ENCODE measurements around the gene ADORA1. TPM values are rescaled to one million over a fixed set of nuclear protein-coding genes. Genes with fewer than 3 reads are reported as not detected.

The ADORA1 gene
- total RNA-seq, 1 donor from 2014 or later = 7.0 TPM

- Histone ChIP-seq H3K36me3 (ENCODE audit: control insufficient read depth, insufficient read depth, low read length) (no peaks in the 10 kb centered on the region), H3K4me3 (ENCODE audit: low read depth, low read length) (no peak overlapping the region), H3K27me3 (ENCODE audit: control insufficient read depth, insufficient read depth, low read length) (no peaks in the 10 kb centered on the region)
- TF ChIP-seq CTCF (IDR thresholded peaks at IDR 0.05; ENCODE audit: insufficient read depth, low read length, poor library complexity, severe bottlenecking) = no peak
- DNase-seq (ENCODE audit: low read depth) = no peak
Observed at GRCh38 chr1:203097001-203097400, 30.5 kb upstream of the ADORA1 start.

GRCh38 chr1:203098445-203098844 lies 29.1 kb upstream of the ADORA1 start:
- no peak for DNase-seq (ENCODE audit: low read depth)
- H3K27me3 ChIP-seq (ENCODE audit: control insufficient read depth, insufficient read depth, low read length) = no peaks in the 10 kb centered on the region
- no peaks in the 10 kb centered on the region for H3K36me3 ChIP-seq (ENCODE audit: control insufficient read depth, insufficient read depth, low read length)
- no peak for TF ChIP-seq CTCF (IDR thresholded peaks at IDR 0.05; ENCODE audit: insufficient read depth, low read length, poor library complexity, severe bottlenecking)
- H3K4me3 ChIP-seq (ENCODE audit: low read depth, low read length) = no peak overlapping the region

GRCh38 chr1:203098914-203099520 lies 28.5 kb upstream of the ADORA1 start:
- Histone ChIP-seq H3K4me3 (ENCODE audit: low read depth, low read length) (no peak overlapping the region), H3K27me3 (ENCODE audit: control insufficient read depth, insufficient read depth, low read length) (no peaks in the 10 kb centered on the region), H3K36me3 (ENCODE audit: control insufficient read depth, insufficient read depth, low read length) (no peaks in the 10 kb centered on the region)
- no peak for TF ChIP-seq CTCF (IDR thresholded peaks at IDR 0.05; ENCODE audit: insufficient read depth, low read length, poor library complexity, severe bottlenecking)
- no peak for DNase-seq (ENCODE audit: low read depth)

GRCh38 chr1:203099805-203100515 lies 27.6 kb upstream of the ADORA1 start:
- H3K4me3 ChIP-seq (ENCODE audit: low read depth, low read length) = no peak overlapping the region
- no peaks in the 10 kb centered on the region for H3K36me3 ChIP-seq (ENCODE audit: control insufficient read depth, insufficient read depth, low read length)
- TF ChIP-seq CTCF (IDR thresholded peaks at IDR 0.05; ENCODE audit: insufficient read depth, low read length, poor library complexity, severe bottlenecking) = no peak
- no peak for DNase-seq (ENCODE audit: low read depth)
- no peaks in the 10 kb centered on the region for H3K27me3 ChIP-seq (ENCODE audit: control insufficient read depth, insufficient read depth, low read length)

- Histone ChIP-seq H3K4me3 (ENCODE audit: low read depth, low read length) (no peak overlapping the region), H3K36me3 (ENCODE audit: control insufficient read depth, insufficient read depth, low read length) (no peaks in the 10 kb centered on the region), H3K27me3 (ENCODE audit: control insufficient read depth, insufficient read depth, low read length) (no peaks in the 10 kb centered on the region)
- no peak for DNase-seq (ENCODE audit: low read depth)
- TF ChIP-seq CTCF (IDR thresholded peaks at IDR 0.05; ENCODE audit: insufficient read depth, low read length, poor library complexity, severe bottlenecking) = no peak
Observed at GRCh38 chr1:203100516-203100869, 27.0 kb upstream of the ADORA1 start.

All from kidney epithelial cell (primary cell).